Measurements from ENCODE around the gene KIF21A.

The KIF21A gene

GRCh38 chr12:39275846-39276245, 167.1 kb downstream of the KIF21A start:
- Histone ChIP-seq H3K27ac (replicated peaks) (no peak overlapping the region), H3K27me3 (ENCODE audit: insufficient read depth, poor library complexity, severe bottlenecking) (no peaks in the 10 kb centered on the region), H3K4me3 (replicated peaks; ENCODE audit: insufficient read depth, low read length) (no peak overlapping the region)
- TF ChIP-seq GABPA (IDR thresholded peaks at IDR 0.05; ENCODE audit: low read depth) (no peak), CTCF (IDR thresholded peaks at IDR 0.05; ENCODE audit: insufficient read depth, low read length) (no peak), POLR2AphosphoS5 (IDR thresholded peaks at IDR 0.05; ENCODE audit: low read depth) (no peak), REST (IDR thresholded peaks at IDR 0.05; ENCODE audit: insufficient replicate concordance, low read depth) (no peak), SPI1 (IDR thresholded peaks at IDR 0.05; ENCODE audit: borderline replicate concordance, low read depth) (no peak)
- no peak for DNase-seq (ENCODE audit: low read depth in 1 of 2, low spot score in 1 of 2)

GRCh38 chr12:39272871-39273655, 169.9 kb downstream of the KIF21A start:
- peak; percentile 12 to 23 for DNase-seq (ENCODE audit: low read depth in 1 of 2, low spot score in 1 of 2)
- no peaks in the 10 kb centered on the region for H3K27me3 ChIP-seq (ENCODE audit: insufficient read depth, poor library complexity, severe bottlenecking)
- H3K4me3 ChIP-seq (replicated peaks; ENCODE audit: insufficient read depth, low read length), result no peak overlapping the region
- H3K27ac ChIP-seq (replicated peaks), result no peak overlapping the region
- TF ChIP-seq SPI1 (IDR thresholded peaks at IDR 0.05; ENCODE audit: borderline replicate concordance, low read depth), result no peak
- no peak for TF ChIP-seq GABPA (IDR thresholded peaks at IDR 0.05; ENCODE audit: low read depth)
- TF ChIP-seq POLR2AphosphoS5 (IDR thresholded peaks at IDR 0.05; ENCODE audit: low read depth), result no peak
- TF ChIP-seq CTCF (IDR thresholded peaks at IDR 0.05; ENCODE audit: insufficient read depth, low read length), result peak; percentile 39
- no peak for TF ChIP-seq REST (IDR thresholded peaks at IDR 0.05; ENCODE audit: insufficient replicate concordance, low read depth)

- H3K4me3 ChIP-seq (replicated peaks; ENCODE audit: insufficient read depth, low read length), result no peak overlapping the region
- no peak overlapping the region for H3K27ac ChIP-seq (replicated peaks)
- no peak for DNase-seq (ENCODE audit: low read depth in 1 of 2, low spot score in 1 of 2)
- TF ChIP-seq REST (IDR thresholded peaks at IDR 0.05; ENCODE audit: insufficient replicate concordance, low read depth) (no peak), SPI1 (IDR thresholded peaks at IDR 0.05; ENCODE audit: borderline replicate concordance, low read depth) (no peak), GABPA (IDR thresholded peaks at IDR 0.05; ENCODE audit: low read depth) (no peak), POLR2AphosphoS5 (IDR thresholded peaks at IDR 0.05; ENCODE audit: low read depth) (no peak), CTCF (IDR thresholded peaks at IDR 0.05; ENCODE audit: insufficient read depth, low read length) (no peak)
- H3K27me3 ChIP-seq (ENCODE audit: insufficient read depth, poor library complexity, severe bottlenecking), result no peaks in the 10 kb centered on the region
Observed at GRCh38 chr12:39269492-39269891, 173.4 kb downstream of the KIF21A start.
